Sigmoid colon (tissue), 4 donors: ENCODE data around the gene IL19.

Experiments
- EP300 ChIP-seq, 4 donors: sonication (generic); formaldehyde crosslinking; IDR thresholded peaks; one replicate each; pipeline ENCODE4 v1.6.1; 2017; ENCODE audit warnings: antibody characterized with exemption in 4 of 4
- POLR2A ChIP-seq, 2 donors: fragments of 450-650 bp; IDR thresholded peaks; one replicate each; pipeline ENCODE4 v1.6.1; 2016; ENCODE audit warnings: antibody characterized with exemption in 2 of 2, mild to moderate bottlenecking in 2 of 2, moderate library complexity in 2 of 2
- POLR2AphosphoS5 ChIP-seq, 4 donors: sonication (generic); formaldehyde crosslinking; IDR thresholded peaks; one replicate each; pipeline ENCODE4 v1.6.1; 2017; ENCODE audit warnings: antibody characterized with exemption in 4 of 4
- TF ChIP-seq, protein P1 (sequence below), 4 experiments: fragments of 450-650 bp in 3 of 4; fragments of 200-600 bp in 1 of 4; IDR thresholded peaks; one replicate each; pipeline ENCODE4 v1.5.1; 2016 to 2019; ENCODE audit warnings: antibody characterized with exemption in 4 of 4, mild to moderate bottlenecking in 3 of 4, moderate library complexity in 2 of 4

DNA sequence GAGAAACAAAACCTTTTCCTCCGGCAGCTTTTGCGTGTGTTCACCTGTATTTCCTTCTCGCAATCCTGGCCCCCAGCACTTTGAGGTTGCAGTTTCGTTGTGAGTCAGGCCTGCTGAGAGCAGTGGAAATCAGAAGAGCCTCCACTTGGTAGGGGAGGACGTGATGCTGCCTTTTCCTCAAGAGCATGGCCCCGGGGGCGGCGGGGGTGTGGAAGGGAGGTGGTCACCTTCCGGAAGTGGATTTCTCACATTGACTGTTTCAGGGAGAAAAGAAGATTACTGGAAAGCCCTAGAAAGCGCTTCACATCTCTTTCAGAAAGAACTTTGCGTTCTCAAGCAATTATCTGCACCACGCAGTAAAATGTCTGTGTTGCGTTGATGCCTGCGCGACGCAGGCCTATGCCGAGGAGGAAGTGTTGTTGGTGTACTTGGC lies 13.9 kb downstream of the IL19 start:
- TF ChIP-seq POLR2AphosphoS5 (IDR thresholded peaks at IDR 0.05) (no peak), EP300 (IDR thresholded peaks at IDR 0.05) (no peak), POLR2A (IDR thresholded peaks at IDR 0.05) (no peak)
- TF ChIP-seq, protein P1, sequence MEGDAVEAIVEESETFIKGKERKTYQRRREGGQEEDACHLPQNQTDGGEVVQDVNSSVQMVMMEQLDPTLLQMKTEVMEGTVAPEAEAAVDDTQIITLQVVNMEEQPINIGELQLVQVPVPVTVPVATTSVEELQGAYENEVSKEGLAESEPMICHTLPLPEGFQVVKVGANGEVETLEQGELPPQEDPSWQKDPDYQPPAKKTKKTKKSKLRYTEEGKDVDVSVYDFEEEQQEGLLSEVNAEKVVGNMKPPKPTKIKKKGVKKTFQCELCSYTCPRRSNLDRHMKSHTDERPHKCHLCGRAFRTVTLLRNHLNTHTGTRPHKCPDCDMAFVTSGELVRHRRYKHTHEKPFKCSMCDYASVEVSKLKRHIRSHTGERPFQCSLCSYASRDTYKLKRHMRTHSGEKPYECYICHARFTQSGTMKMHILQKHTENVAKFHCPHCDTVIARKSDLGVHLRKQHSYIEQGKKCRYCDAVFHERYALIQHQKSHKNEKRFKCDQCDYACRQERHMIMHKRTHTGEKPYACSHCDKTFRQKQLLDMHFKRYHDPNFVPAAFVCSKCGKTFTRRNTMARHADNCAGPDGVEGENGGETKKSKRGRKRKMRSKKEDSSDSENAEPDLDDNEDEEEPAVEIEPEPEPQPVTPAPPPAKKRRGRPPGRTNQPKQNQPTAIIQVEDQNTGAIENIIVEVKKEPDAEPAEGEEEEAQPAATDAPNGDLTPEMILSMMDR (IDR thresholded peaks at IDR 0.05) = no peak
